ENCODE data around the gene MRPS25.

Gene MRPS25

GRCh38 chr3:15081960-15082664, 17.0 kb upstream of the MRPS25 start:
- no peak for DNase-seq

GRCh38 chr3:15079091-15079490, 14.0 kb upstream of the MRPS25 start:
- no peak for DNase-seq

GRCh38 chr3:15074500-15074899, 9.4 kb upstream of the MRPS25 start:
- no peak for DNase-seq

GRCh38 chr3:15071699-15072098, 6.6 kb upstream of the MRPS25 start:
- no peak for DNase-seq

- no peak for DNase-seq
Measured at GRCh38 chr3:15069441-15069840, 4.3 kb upstream of the MRPS25 start.

GRCh38 chr3:15066467-15066866, 1.4 kb upstream of the MRPS25 start:
- DNase-seq, result no peak

GRCh38 chr3:15065550-15066007, 464 bp upstream of the MRPS25 start:
- DNase-seq, result no peak

- peak; percentile 71 for DNase-seq
Measured at GRCh38 chr3:15064299-15064834, 748 bp downstream of the MRPS25 start.

- no peak for DNase-seq
Measured at GRCh38 chr3:15063656-15064286, 1.3 kb downstream of the MRPS25 start.

- no peak for DNase-seq
Measured at GRCh38 chr3:15063238-15063637, 1.9 kb downstream of the MRPS25 start.

GRCh38 chr3:15060029-15060428, 5.1 kb downstream of the MRPS25 start:
- DNase-seq, result no peak

GRCh38 chr3:15056676-15057404, 8.3 kb downstream of the MRPS25 start:
- DNase-seq, result no peak

- DNase-seq, result peak; percentile 81
Measured at GRCh38 chr3:15055019-15055557, 10.0 kb downstream of the MRPS25 start.

- no peak for DNase-seq
Measured at GRCh38 chr3:15053541-15053940, 11.6 kb downstream of the MRPS25 start.

- no peak for DNase-seq
Measured at GRCh38 chr3:15052335-15053242, 12.5 kb downstream of the MRPS25 start.

- peak; percentile 77 for DNase-seq
Measured at GRCh38 chr3:15051531-15051930, 13.6 kb downstream of the MRPS25 start.

GRCh38 chr3:15050405-15051092, 14.6 kb downstream of the MRPS25 start:
- no peak for DNase-seq

GRCh38 chr3:15049584-15049983, 15.5 kb downstream of the MRPS25 start:
- no peak for DNase-seq

- no peak for DNase-seq
Measured at GRCh38 chr3:15045667-15046066, 19.4 kb downstream of the MRPS25 start.

- no peak for DNase-seq
Measured at GRCh38 chr3:15044326-15044725, 20.8 kb downstream of the MRPS25 start.

GRCh38 chr3:15043408-15044171, 21.5 kb downstream of the MRPS25 start:
- DNase-seq, result no peak

All from activated effector memory CD4-positive, alpha-beta T cell treated with anti-CD3 and anti-CD28 coated beads, Interleukin-2, amount 50 U/mL, for 16 hours (primary cell).